Spleen (tissue), 11 donors: ENCODE measurements around the gene FCHO2. TPM values are rescaled to one million over a fixed set of nuclear protein-coding genes. Genes with fewer than 3 reads are reported as not detected.

ENCODE experiments used
- DNase-seq: peaks from one replicate; pipeline ENCODE4 v3.0.0-alpha.2; 2020
- H3K27ac ChIP-seq, 8 donors: fragments of 200-600 bp; sonication (generic) in 7 of 8; 1 replicate in 4 of 8; 2 replicates in 4 of 8; pipeline versions ENCODE4 v1.5.0 to v1.8.0; 2016 to 2021; ENCODE audit warnings: inconsistent platforms in 4 of 8, mild to moderate bottlenecking in 4 of 8, moderate library complexity in 1 of 8
- H3K27me3 ChIP-seq, 7 donors: fragments of 200-600 bp; sonication (generic) in 6 of 7; replicated peaks in 1 of 7; 1 replicate in 4 of 7; 2 replicates in 3 of 7; pipeline versions ENCODE4 v1.5.0 to v1.8.0; 2016 to 2021; ENCODE audit warnings: inconsistent platforms in 3 of 7, mild to moderate bottlenecking in 1 of 7
- H3K36me3 ChIP-seq, 6 donors: fragments of 200-600 bp; sonication (generic) in 5 of 6; 1 replicate in 4 of 6; 2 replicates in 2 of 6; pipeline versions ENCODE4 v1.5.0 to v1.8.0; 2016 to 2021; ENCODE audit warnings: inconsistent platforms in 2 of 6
- H3K4me1 ChIP-seq, 6 donors: fragments of 200-600 bp; sonication (generic) in 5 of 6; 1 replicate in 3 of 6; 2 replicates in 3 of 6; pipeline versions ENCODE4 v1.5.0 to v1.8.0; 2016 to 2021; ENCODE audit warnings: inconsistent platforms in 3 of 6
- H3K4me3 ChIP-seq, 8 donors: fragments of 200-600 bp; sonication (generic) in 7 of 8; 1 replicate in 4 of 8; 2 replicates in 4 of 8; pipeline versions ENCODE4 v1.5.0 to v1.8.0; 2016 to 2021; ENCODE audit warnings: inconsistent platforms in 4 of 8, mild to moderate bottlenecking in 4 of 8, moderate library complexity in 2 of 8
- H3K9me3 ChIP-seq, 8 donors: fragments of 200-600 bp; sonication (generic) in 7 of 8; 1 replicate in 4 of 8; 2 replicates in 4 of 8; pipeline versions ENCODE4 v1.5.0 to v1.8.0; 2016 to 2021; ENCODE audit warnings: inconsistent platforms in 4 of 8
- POLR2A ChIP-seq, 3 donors: fragments of 450-650 bp; IDR thresholded peaks; one replicate each; pipeline ENCODE4 v1.5.1; 2017; ENCODE audit warnings: antibody characterized with exemption in 3 of 3, mild to moderate bottlenecking in 1 of 3
- POLR2AphosphoS5 ChIP-seq, 3 donors: sonication (generic); formaldehyde crosslinking; IDR thresholded peaks; one replicate each; pipeline ENCODE4 v1.5.1; 2017; ENCODE audit warnings: antibody characterized with exemption in 3 of 3
- WGBS, 5 donors: extraction: QIAGEN DNeasy Blood & Tissue Kit in 3 of 5; methylation state at CpG; one replicate each; pipeline versions ENCODE4 v1.1.5 to v1.1.7; 2013 to 2018; 5-methylcytosine and 5-hydroxymethylcytosine counted together
- intact Hi-C: fragments of 100-400 bp; cut with DNase I; formaldehyde crosslinking; loops from one replicate; pipeline ENCODE4 v1.15.0; 2023; ENCODE audit warnings: low total_unique reads
- polyA plus RNA-seq, 3 donors: library from polyadenylated mRNA; stranded (reverse); fragments of 200-250 nt; gene quantifications; one replicate each; pipeline ENCODE4 v1.2.1, GENCODE V29; 2013
- total RNA-seq, 7 donors: library from RNA; depleted of rRNA in 3 of 7; stranded (reverse); fragments of >200 nt in 3 of 7; fragmentation: NEBNext Ultra II Directional in 4 of 7; extraction: Animal tissue kit (Norgen Biotek cat#: 25700) in 4 of 7; gene quantifications; one replicate each; pipeline versions ENCODE4 v1.1.0 to v1.2.1, GENCODE V29; 2016 to 2021
- TF ChIP-seq, protein P1 (sequence below), 11 experiments: fragments of 200-600 bp in 7 of 11; fragments of 450-650 bp in 4 of 11; sonication (generic) in 4 of 11; IDR thresholded peaks in 8 of 11; conservative IDR thresholded peaks in 3 of 11; 1 replicate in 7 of 11; 2 replicates in 4 of 11; pipeline versions ENCODE4 v1.4.0 to v1.8.0; 2016 to 2021; ENCODE audit warnings: antibody characterized with exemption in 11 of 11, inconsistent platforms in 4 of 11, mild to moderate bottlenecking in 1 of 11
- donor health status: healthy with polysubstance abuse.
- donor health status: DM: no; HTN: no; CAD: no; lungs with moderate emphysema.
- donor health status: DM: no; HTN: no; CAD: no.
- donor health status: Bipolar disorder and iron deficiency.
- donor health status: healthy.
- donor health status: DM: no; HTN: no; CAD: no.
- donor health status: DM: yes; HTN: yes; CAD: no.

Gene FCHO2
- total and polyA plus RNA-seq, 10 donors = 5.6 to 86.6 (median 41.2) TPM

DNA sequence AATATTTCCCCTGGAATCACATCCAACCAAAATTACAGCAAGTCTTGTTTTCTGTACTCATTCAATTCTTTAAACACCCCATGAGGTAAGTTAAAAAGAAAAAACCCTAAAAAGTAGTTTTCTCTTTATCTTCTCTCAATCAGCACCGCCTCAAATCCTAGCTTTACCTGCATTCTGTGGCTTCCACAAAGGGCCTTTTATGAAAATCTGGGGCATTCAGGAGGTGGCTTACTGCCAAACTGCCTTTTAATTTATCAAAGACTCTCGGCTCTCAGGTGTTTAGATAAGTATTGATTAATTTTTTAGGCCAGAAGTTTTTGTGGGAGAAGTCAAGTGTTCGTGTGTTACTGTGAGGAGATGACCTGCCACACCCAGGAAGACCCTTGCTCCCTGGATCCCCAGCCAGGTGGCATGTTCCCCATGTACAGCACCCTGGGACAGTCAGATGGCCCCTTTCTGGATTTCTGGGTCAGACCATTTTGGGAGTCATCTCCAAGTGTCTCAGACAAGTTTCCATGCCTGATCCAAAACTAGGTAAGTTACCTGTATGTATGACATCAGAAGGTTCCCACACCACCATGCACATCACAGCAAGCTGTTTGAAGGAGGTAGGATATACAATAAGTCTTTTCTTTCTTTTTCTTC, 158.3 kb downstream of the FCHO2 start:
- no peak for TF ChIP-seq POLR2AphosphoS5 (IDR thresholded peaks at IDR 0.05)
- TF ChIP-seq, protein P1, sequence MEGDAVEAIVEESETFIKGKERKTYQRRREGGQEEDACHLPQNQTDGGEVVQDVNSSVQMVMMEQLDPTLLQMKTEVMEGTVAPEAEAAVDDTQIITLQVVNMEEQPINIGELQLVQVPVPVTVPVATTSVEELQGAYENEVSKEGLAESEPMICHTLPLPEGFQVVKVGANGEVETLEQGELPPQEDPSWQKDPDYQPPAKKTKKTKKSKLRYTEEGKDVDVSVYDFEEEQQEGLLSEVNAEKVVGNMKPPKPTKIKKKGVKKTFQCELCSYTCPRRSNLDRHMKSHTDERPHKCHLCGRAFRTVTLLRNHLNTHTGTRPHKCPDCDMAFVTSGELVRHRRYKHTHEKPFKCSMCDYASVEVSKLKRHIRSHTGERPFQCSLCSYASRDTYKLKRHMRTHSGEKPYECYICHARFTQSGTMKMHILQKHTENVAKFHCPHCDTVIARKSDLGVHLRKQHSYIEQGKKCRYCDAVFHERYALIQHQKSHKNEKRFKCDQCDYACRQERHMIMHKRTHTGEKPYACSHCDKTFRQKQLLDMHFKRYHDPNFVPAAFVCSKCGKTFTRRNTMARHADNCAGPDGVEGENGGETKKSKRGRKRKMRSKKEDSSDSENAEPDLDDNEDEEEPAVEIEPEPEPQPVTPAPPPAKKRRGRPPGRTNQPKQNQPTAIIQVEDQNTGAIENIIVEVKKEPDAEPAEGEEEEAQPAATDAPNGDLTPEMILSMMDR (IDR thresholded peaks at IDR 0.05 in 8 of 11, conservative IDR thresholded peaks at IDR 0.05 in 3 of 11) = no peak
- no peak for TF ChIP-seq POLR2A (IDR thresholded peaks at IDR 0.05)
- H3K4me1 ChIP-seq = peaks cover 0 to 9% (median under 1%) of the 10 kb centered on the region in 6 donors
- H3K36me3 ChIP-seq = no peaks in the 10 kb centered on the region
- no peak overlapping the region for H3K4me3 ChIP-seq
- WGBS, 5 donors = 55 to 82% (median 66%) methylated on average over 3 of the region's 3 CpGs
- peaks cover 0 to 48% (median 0%) of the 10 kb centered on the region in 7 donors for H3K27me3 ChIP-seq
- intact Hi-C loops = no loop called here
- no peak for DNase-seq
- H3K9me3 ChIP-seq = peaks cover 0 to 6% (median 0%) of the 10 kb centered on the region in 8 donors
- H3K27ac ChIP-seq = no peak overlapping the region

DNA sequence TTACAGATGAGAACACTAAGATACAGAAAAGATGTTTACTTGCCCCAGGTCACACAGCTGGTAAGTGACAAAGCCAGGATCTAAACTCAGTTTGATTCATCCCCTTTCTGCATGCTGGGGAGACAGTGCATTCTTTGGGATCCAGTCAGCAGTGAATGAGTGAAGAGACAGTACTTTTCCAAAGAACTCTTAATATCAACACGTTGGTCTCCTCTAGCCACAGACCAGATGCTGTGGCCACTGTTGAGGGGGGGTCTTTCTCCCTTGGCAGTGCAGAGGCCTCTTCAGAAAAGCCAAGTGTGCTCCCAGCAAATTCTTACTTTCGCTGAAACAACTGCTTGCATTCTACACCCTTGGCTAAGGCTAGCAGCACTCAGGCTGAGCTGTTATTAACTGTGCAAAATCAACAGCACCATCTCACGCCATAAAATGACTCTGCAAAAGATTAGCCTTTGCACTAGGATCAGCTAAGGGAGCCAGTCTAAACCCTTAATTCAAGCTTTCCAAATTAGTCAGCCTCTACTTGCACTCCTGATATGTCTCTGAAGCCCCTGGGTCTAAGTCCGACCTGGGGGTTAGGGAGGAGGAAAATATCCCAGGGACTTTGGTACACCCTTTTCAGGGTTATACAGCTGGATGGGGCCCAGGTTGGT, 159.7 kb downstream of the FCHO2 start:
- Histone ChIP-seq H3K4me3 (no peak overlapping the region), H3K9me3 (peaks cover 0 to 6% (median 0%) of the 10 kb centered on the region in 8 donors), H3K4me1 (peaks cover 0 to 19% (median 11%) of the 10 kb centered on the region in 6 donors), H3K27me3 (peaks cover 0 to 62% (median 12%) of the 10 kb centered on the region in 7 donors), H3K27ac (no peak overlapping the region), H3K36me3 (no peaks in the 10 kb centered on the region)
- no peak for TF ChIP-seq POLR2A (IDR thresholded peaks at IDR 0.05)
- TF ChIP-seq, protein P1 (IDR thresholded peaks at IDR 0.05 in 8 of 11, conservative IDR thresholded peaks at IDR 0.05 in 3 of 11) = no peak
- TF ChIP-seq POLR2AphosphoS5 (IDR thresholded peaks at IDR 0.05) = no peak
- 66 to 76% (median 68%) methylated on average over 4 of the region's 4 CpGs for WGBS, 5 donors
- intact Hi-C loops = no loop called here
- DNase-seq = no peak

GRCh38 chr5:73116506-73116905, 160.7 kb downstream of the FCHO2 start:
- H3K36me3 ChIP-seq = no peaks in the 10 kb centered on the region
- H3K27me3 ChIP-seq = peaks cover 0 to 71% (median 21%) of the 10 kb centered on the region in 7 donors
- peaks cover 0 to 24% (median 14%) of the 10 kb centered on the region in 6 donors for H3K4me1 ChIP-seq
- no peak overlapping the region for H3K4me3 ChIP-seq
- intact Hi-C loops = no loop called here
- no peak for DNase-seq
- WGBS, 5 donors = 68 to 80% (median 76%) methylated on average over 2 of the region's 2 CpGs
- TF ChIP-seq POLR2A (IDR thresholded peaks at IDR 0.05) = no peak
- TF ChIP-seq POLR2AphosphoS5 (IDR thresholded peaks at IDR 0.05) = no peak
- TF ChIP-seq, protein P1 (IDR thresholded peaks at IDR 0.05 in 8 of 11, conservative IDR thresholded peaks at IDR 0.05 in 3 of 11) = no peak
- peak overlapping the region in 1 of 8 donors; percentile 89 for H3K27ac ChIP-seq
- H3K9me3 ChIP-seq = peaks cover 0 to 6% (median 0%) of the 10 kb centered on the region in 8 donors
